Esophagus squamous epithelium (tissue), 5 donors: ENCODE results near the gene TNFRSF12A. TPM values are rescaled to one million over a fixed set of nuclear protein-coding genes. Genes with fewer than 3 reads are reported as not detected.
A peak's percentile ranks its signal among the peaks of the same experiment; 100 is the strongest.

ENCODE experiments used
- DNase-seq: peaks from one replicate; lab custom pipeline; 2025; lab: John Stamatoyannopoulos, UW
- H3K27ac ChIP-seq, 4 donors: fragments of 200-600 bp; sonication (generic); one replicate each; pipeline ENCODE4 v1.5.1; 2016 to 2019; ENCODE audit warnings: mild to moderate bottlenecking in 1 of 4
- H3K27me3 ChIP-seq, 4 donors: fragments of 200-600 bp; sonication (generic); 1 replicate in 3 of 4; 2 replicates in 1 of 4; pipeline versions ENCODE4 v1.5.1 to v1.6.0; 2017 to 2021; ENCODE audit warnings: antibody characterized with exemption in 1 of 4
- H3K36me3 ChIP-seq, 3 donors: fragments of 200-600 bp; sonication (generic); one replicate each; pipeline ENCODE4 v1.5.1; 2016 to 2019
- H3K4me1 ChIP-seq, 3 donors: fragments of 200-600 bp; sonication (generic); one replicate each; pipeline ENCODE4 v1.5.1; 2017 to 2019
- H3K4me3 ChIP-seq, 4 donors: fragments of 200-600 bp; sonication (generic); 1 replicate in 3 of 4; 2 replicates in 1 of 4; pipeline ENCODE4 v1.5.1; 2016 to 2019; ENCODE audit warnings: mild to moderate bottlenecking in 2 of 4, moderate library complexity in 1 of 4
- H3K9me3 ChIP-seq, 3 donors: fragments of 200-600 bp; sonication (generic); one replicate each; pipeline ENCODE4 v1.5.1; 2016 to 2019
- POLR2A ChIP-seq, 4 donors: fragments of 450-650 bp; IDR thresholded peaks; one replicate each; pipeline ENCODE4 v1.6.1; 2017; ENCODE audit warnings: antibody characterized with exemption in 4 of 4, mild to moderate bottlenecking in 4 of 4, moderate library complexity in 3 of 4
- WGBS, 2 donors: methylation state at CpG; one replicate each; pipeline ENCODE4 v1.1.5; 2018; 5-methylcytosine and 5-hydroxymethylcytosine counted together
- intact Hi-C: fragments of 100-400 bp; cut with DNase I; formaldehyde crosslinking; loops from one replicate; pipeline ENCODE4 v1.15.0; 2022
- total RNA-seq, 4 donors: library from RNA; depleted of rRNA; stranded (reverse); fragments of >200 nt; gene quantifications; one replicate each; pipeline ENCODE4 v1.1.0, GENCODE V29; 2016
- TF ChIP-seq, protein P1 (sequence below), 6 experiments: fragments of 450-650 bp in 4 of 6; fragments of 200-600 bp in 2 of 6; sonication (generic) in 2 of 6; IDR thresholded peaks; one replicate each; pipeline ENCODE4 v1.5.1; 2016 to 2019; ENCODE audit warnings: antibody characterized with exemption in 6 of 6, mild to moderate bottlenecking in 4 of 6, moderate library complexity in 4 of 6
- donor health status: DM: yes; HTN: yes; CAD: no.

Gene TNFRSF12A
- total RNA-seq, 4 donors from 2014 or later: 15.3 to 46.0 (median 28.6) TPM

DNA sequence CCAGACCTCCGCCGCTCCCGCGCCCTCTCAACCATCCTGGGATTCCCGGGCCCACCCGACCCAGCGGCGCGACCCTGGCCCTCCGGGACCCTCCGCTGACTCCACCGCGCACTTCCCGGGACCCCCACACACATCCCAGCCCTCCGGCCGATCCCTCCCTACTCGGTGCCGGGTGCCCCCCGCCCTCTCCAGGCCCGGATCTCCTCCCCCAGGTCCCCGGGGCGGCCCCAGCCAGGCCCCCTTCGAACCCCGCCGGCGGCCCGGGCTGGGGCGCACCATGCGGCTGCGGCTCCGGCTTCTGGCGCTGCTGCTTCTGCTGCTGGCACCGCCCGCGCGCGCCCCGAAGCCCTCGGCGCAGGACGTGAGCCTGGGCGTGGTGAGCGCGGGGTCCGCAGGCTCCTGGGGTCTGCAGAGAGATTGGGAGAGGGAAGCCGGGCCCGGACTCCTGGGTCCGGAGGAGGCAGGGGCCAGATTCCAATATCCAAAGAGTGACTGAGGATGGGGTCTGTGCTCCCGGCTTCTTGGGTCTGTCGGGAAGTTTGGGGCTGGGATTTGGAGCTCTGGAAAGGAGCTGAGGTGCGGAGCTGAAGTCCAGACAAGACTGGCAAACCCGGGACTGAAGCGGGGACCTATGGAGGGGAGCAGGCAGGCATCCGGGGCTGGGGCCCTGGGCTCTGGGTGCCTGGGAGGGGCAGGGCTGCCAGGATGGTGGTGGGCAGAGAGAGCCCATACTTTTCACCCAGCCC is 26.6 kb downstream of the TNFRSF12A start:
- WGBS, 2 donors: 3% methylated on average over 5 of the region's 54 CpGs; no CpG with 5 or more reads in 1 of the 2 donors
- H3K4me3 ChIP-seq: peak overlapping the region; percentile 20 to 60 (median 46)
- TF ChIP-seq, protein P1, sequence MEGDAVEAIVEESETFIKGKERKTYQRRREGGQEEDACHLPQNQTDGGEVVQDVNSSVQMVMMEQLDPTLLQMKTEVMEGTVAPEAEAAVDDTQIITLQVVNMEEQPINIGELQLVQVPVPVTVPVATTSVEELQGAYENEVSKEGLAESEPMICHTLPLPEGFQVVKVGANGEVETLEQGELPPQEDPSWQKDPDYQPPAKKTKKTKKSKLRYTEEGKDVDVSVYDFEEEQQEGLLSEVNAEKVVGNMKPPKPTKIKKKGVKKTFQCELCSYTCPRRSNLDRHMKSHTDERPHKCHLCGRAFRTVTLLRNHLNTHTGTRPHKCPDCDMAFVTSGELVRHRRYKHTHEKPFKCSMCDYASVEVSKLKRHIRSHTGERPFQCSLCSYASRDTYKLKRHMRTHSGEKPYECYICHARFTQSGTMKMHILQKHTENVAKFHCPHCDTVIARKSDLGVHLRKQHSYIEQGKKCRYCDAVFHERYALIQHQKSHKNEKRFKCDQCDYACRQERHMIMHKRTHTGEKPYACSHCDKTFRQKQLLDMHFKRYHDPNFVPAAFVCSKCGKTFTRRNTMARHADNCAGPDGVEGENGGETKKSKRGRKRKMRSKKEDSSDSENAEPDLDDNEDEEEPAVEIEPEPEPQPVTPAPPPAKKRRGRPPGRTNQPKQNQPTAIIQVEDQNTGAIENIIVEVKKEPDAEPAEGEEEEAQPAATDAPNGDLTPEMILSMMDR (IDR thresholded peaks at IDR 0.05): no peak
- no peak for TF ChIP-seq POLR2A (IDR thresholded peaks at IDR 0.05)
- intact Hi-C loops: no loop called here
- H3K27me3 ChIP-seq: peaks cover 8 to 100% (median 19%) of the 10 kb centered on the region in 4 donors
- peaks cover 17 to 25% (median 21%) of the 10 kb centered on the region in 3 donors for H3K4me1 ChIP-seq
- DNase-seq: no peak
- no peaks in the 10 kb centered on the region for H3K9me3 ChIP-seq
- H3K36me3 ChIP-seq: no peaks in the 10 kb centered on the region
- no peak overlapping the region for H3K27ac ChIP-seq

DNA sequence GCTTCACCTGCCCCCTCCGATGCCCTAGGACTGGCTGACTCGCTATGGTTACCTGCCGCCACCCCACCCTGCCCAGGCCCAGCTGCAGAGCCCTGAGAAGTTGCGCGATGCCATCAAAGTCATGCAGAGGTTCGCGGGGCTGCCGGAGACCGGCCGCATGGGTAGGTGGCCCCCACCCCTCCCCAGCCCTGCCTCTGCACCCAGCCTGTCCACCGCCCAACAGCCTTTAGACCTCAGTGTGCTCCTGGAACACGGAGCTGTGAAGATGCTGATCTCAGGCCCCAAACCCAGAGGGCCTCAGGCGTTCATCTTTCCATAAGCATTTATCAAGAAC is 27.2 kb downstream of the TNFRSF12A start:
- Histone ChIP-seq H3K4me3 (no peak overlapping the region), H3K9me3 (no peaks in the 10 kb centered on the region), H3K36me3 (no peaks in the 10 kb centered on the region), H3K27me3 (peaks cover 8 to 99% (median 19%) of the 10 kb centered on the region in 4 donors), H3K4me1 (peaks cover 17 to 30% (median 21%) of the 10 kb centered on the region in 3 donors), H3K27ac (no peak overlapping the region)
- WGBS, 2 donors: 19 to 60% methylated on average over 1 to 9 of the region's 13 CpGs
- DNase-seq: no peak
- intact Hi-C loops: no loop called here
- TF ChIP-seq, protein P1 (IDR thresholded peaks at IDR 0.05): no peak
- no peak for TF ChIP-seq POLR2A (IDR thresholded peaks at IDR 0.05)

DNA sequence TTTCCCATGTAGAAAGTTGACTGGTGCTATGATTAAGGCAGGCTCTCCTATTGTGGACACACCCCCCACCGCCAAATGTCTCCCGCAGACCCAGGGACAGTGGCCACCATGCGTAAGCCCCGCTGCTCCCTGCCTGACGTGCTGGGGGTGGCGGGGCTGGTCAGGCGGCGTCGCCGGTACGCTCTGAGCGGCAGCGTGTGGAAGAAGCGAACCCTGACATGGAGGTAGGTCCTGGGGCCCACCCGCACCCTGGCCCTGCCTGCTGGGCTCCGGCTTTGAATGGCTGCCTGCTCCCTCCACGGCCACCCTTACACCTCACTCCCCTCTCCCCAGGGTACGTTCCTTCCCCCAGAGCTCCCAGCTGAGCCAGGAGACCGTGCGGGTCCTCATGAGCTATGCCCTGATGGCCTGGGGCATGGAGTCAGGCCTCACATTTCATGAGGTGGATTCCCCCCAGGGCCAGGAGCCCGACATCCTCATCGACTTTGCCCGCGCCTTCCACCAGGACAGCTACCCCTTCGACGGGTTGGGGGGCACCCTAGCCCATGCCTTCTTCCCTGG is 29.8 kb downstream of the TNFRSF12A start:
- no peak overlapping the region for H3K27ac ChIP-seq
- H3K36me3 ChIP-seq: no peaks in the 10 kb centered on the region
- WGBS, 2 donors: 67 to 89% methylated on average over 7 to 19 of the region's 26 CpGs
- no peak for TF ChIP-seq POLR2A (IDR thresholded peaks at IDR 0.05)
- TF ChIP-seq, protein P1 (IDR thresholded peaks at IDR 0.05): no peak
- DNase-seq: no peak
- no peaks in the 10 kb centered on the region for H3K9me3 ChIP-seq
- no peak overlapping the region for H3K4me3 ChIP-seq
- intact Hi-C loops: no loop called here
- peaks cover 8 to 73% (median 14%) of the 10 kb centered on the region in 4 donors for H3K27me3 ChIP-seq
- peaks cover 17 to 30% (median 21%) of the 10 kb centered on the region in 3 donors for H3K4me1 ChIP-seq

- no peak for DNase-seq
- Histone ChIP-seq H3K4me3 (no peak overlapping the region), H3K27me3 (peaks cover 8 to 68% (median 11%) of the 10 kb centered on the region in 4 donors), H3K27ac (no peak overlapping the region), H3K36me3 (no peaks in the 10 kb centered on the region), H3K4me1 (peaks cover 13 to 25% (median 17%) of the 10 kb centered on the region in 3 donors), H3K9me3 (no peaks in the 10 kb centered on the region)
- TF ChIP-seq POLR2A (IDR thresholded peaks at IDR 0.05): no peak
- TF ChIP-seq, protein P1 (IDR thresholded peaks at IDR 0.05): no peak
- 77 to 81% methylated on average over 5 of the region's 5 CpGs for WGBS, 2 donors
- intact Hi-C loops: no loop called here
Measured at GRCh38 chr16:3050487-3050886, 30.3 kb downstream of the TNFRSF12A start.

GRCh38 chr16:3051009-3051408 is 30.8 kb downstream of the TNFRSF12A start:
- intact Hi-C loops: no loop called here
- DNase-seq: no peak
- no peaks in the 10 kb centered on the region for H3K36me3 ChIP-seq
- H3K9me3 ChIP-seq: no peaks in the 10 kb centered on the region
- peaks cover 7 to 63% (median 9%) of the 10 kb centered on the region in 4 donors for H3K27me3 ChIP-seq
- 28 to 46% methylated on average over 4 of the region's 4 CpGs for WGBS, 2 donors
- peaks cover 8 to 20% (median 12%) of the 10 kb centered on the region in 3 donors for H3K4me1 ChIP-seq
- H3K4me3 ChIP-seq: no peak overlapping the region
- no peak overlapping the region for H3K27ac ChIP-seq
- TF ChIP-seq, protein P1 (IDR thresholded peaks at IDR 0.05): no peak
- no peak for TF ChIP-seq POLR2A (IDR thresholded peaks at IDR 0.05)
